Uterine smooth muscle cell (primary cell): ENCODE data around the gene SAP30BP. TPM values are rescaled to one million over a fixed set of nuclear protein-coding genes. Genes with fewer than 3 reads are reported as not detected.

Source experiments
- total RNA-seq: library from RNA; depleted of rRNA; stranded (reverse); fragments of >200 nt; gene quantifications from 2 replicates; pipeline ENCODE4 v1.2.3, GENCODE V29; 2014

Gene SAP30BP
- total RNA-seq, result 56.0 and 84.6 TPM in 2 replicates

GRCh38 chr17:75666959-75667790 is at the start of gene SAP30BP, which contains the start of gene RECQL5:
Gene SAP30BP, plus strand, starts transcription at chr17:75667338. Its CDS starts 35 bp downstream, at chr17:75667373.
Gene RECQL5, minus strand, starts transcription at chr17:75667154. Its CDS starts 597 bp downstream, at chr17:75666557.

DNA sequence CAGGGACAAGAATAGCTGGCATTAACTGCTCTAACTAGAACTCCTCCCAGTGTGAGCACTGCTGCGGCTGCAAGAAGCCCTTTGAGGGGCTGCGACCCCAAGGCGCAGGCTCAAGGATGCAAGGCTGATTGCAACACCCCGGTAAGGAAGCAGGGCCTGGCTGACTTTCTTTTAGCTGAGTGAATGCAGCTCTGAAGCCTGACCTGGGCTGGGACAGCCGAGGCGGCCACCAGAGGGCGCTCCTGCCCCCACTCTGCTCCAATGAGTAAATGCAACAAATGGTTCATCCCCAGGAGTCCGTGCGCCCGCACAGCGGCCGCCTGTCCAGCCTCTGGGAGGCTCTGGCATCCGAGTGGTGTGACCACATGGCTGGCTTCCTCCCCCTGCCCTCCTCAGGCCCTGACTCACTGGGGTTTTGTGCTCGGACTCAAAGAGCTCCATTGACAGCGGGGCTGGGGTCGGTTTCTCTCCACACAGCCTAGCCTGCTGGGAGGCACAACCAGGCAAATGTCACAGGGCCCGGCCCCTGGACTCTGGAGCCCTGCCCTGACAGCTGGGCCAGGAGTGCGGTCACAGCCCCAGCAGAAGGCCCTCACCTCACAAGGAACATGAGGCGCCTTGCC is 34.2 kb upstream of the SAP30BP start, which contains the start of gene SMIM5:
Gene SMIM5, plus strand, starts transcription at position 572 of the 623 bp plus-strand sequence. CDS start 6,768 bp downstream, outside the sequence.

GRCh38 chr17:75720656-75721462 is 53.7 kb downstream of the SAP30BP start, which contains the start of gene ITGB4:
Gene ITGB4, plus strand, starts transcription at chr17:75721459. Its CDS starts 3,245 bp downstream, at chr17:75724704.

Other genes starting within 250 kb of the SAP30BP start
- gene TMEM94, start 210.7 kb upstream of the SAP30BP start, total RNA-seq, result 36.4 and 38.3 TPM in 2 replicates
- 6.2 and 6.6 TPM in 2 replicates for gene CASKIN2, start 151.8 kb upstream of the SAP30BP start, total RNA-seq
- gene TSEN54, start 150.8 kb upstream of the SAP30BP start, total RNA-seq, result 13.5 and 15.7 TPM in 2 replicates
- 0.12 and 0.33 TPM in 2 replicates for gene LLGL2, start 141.6 kb upstream of the SAP30BP start, total RNA-seq
- 6.3 and 9.4 TPM in 2 replicates for gene MYO15B, start 79.5 kb upstream of the SAP30BP start, total RNA-seq
- gene SMIM5, start 33.9 kb upstream of the SAP30BP start, total RNA-seq, result not detected in 2 replicates
- 19.1 and 23.4 TPM in 2 replicates for gene RECQL5, start 184 bp upstream of the SAP30BP start, total RNA-seq
- gene ITGB4, start 54.1 kb downstream of the SAP30BP start, total RNA-seq, result under 0.01 and 0.62 TPM in 2 replicates
- gene GALK1, start 97.9 kb downstream of the SAP30BP start, total RNA-seq, result 39.5 and 41.5 TPM in 2 replicates
- gene UNK, start 117.5 kb downstream of the SAP30BP start, total RNA-seq, result 17.1 and 19.6 TPM in 2 replicates
- gene UNC13D, start 177.1 kb downstream of the SAP30BP start, total RNA-seq, result 1.00 and 1.2 TPM in 2 replicates
- 20.4 and 26.5 TPM in 2 replicates for gene WBP2, start 188.0 kb downstream of the SAP30BP start, total RNA-seq
- 3.2 and 4.5 TPM in 2 replicates for gene TRIM47, start 211.2 kb downstream of the SAP30BP start, total RNA-seq
- gene TRIM65, start 229.6 kb downstream of the SAP30BP start, total RNA-seq, result 23.2 and 23.8 TPM in 2 replicates
- gene MRPL38, start 237.5 kb downstream of the SAP30BP start, total RNA-seq, result 31.6 and 33.8 TPM in 2 replicates